GM21619 (cell line): ENCODE results near the gene NPC1L1.
"Not testable (repeated sequence)": the region's sequence is repeated elsewhere in the genome, so short reads cannot be mapped to it uniquely, and the experiment has no call there.

Experiments
- ATAC-seq: cut with Tn5 transposase; IDR thresholded peaks from one replicate; pipeline ENCODE4 v1.9.1; 2021; ENCODE audit not compliant: unreplicated experiment

NPC1L1 gene

GRCh38 chr7:44511236-44511635 is 29.9 kb downstream of the NPC1L1 start:
- no peak for ATAC-seq

DNA sequence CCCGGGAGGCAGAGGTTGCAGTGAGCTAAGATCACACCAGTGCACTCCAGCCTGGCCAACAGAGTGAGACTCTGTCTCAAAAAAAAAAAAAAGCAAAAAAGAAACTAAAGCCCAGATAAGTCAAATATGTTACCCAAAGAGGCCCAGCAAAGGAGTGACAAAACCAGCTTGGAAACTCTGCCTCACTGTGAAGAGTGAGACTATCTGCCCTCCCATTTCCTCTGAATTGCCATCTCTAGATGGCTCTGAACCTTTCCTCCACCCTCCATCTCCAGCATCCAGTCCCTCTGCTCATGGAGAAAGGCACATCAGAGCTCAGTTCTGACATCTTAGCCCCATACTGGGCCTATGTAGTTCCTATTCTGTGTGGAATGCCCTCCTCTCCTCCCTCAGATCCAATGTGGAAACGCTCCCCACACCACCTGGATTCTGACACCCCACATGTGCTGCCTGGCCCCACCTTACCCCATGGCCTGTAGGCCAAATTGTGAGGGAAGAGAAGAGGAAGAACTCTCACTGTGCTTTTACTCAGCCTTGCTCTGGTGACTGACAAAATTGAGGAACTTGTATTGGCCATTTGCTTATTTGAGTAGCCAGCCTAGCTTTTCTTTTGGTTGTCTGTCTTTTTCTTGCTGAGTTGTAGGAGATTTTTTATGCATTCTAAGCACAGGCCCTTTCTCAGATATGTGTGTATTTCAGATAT is 32.7 kb downstream of the NPC1L1 start:
- ATAC-seq: no peak

DNA sequence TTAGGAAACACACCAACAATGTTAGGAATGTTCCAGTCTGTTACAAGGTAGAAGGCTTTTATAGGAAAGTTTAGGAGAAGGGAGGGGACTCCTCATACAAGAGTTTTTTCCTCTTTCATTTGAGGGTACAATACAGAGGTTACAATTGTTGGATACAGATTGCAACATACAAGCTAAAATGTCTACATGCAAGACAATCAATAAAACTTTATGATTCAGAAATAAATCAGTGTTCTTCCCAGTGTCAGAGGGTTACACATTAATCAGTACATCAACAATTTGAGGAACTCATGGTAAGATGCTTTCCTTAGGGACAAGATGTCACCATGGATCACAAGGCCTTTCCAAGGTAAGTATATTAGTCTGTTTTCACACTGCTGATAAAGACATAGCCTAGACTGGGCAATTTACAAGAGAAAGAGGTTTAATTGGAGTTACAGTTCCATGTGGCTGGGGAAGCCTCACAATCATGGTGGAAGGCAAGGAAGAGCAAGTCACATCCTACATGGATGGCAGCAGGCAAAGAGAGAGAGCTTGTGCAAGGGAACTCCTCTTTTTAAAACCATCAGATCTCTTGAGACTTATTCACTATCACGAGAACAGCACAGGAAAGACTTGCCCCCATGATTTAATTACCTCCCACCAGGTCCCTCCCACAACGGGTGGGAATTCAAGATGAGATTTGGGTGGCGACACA is 34.4 kb downstream of the NPC1L1 start:
- ATAC-seq: not testable (repeated sequence)

DNA sequence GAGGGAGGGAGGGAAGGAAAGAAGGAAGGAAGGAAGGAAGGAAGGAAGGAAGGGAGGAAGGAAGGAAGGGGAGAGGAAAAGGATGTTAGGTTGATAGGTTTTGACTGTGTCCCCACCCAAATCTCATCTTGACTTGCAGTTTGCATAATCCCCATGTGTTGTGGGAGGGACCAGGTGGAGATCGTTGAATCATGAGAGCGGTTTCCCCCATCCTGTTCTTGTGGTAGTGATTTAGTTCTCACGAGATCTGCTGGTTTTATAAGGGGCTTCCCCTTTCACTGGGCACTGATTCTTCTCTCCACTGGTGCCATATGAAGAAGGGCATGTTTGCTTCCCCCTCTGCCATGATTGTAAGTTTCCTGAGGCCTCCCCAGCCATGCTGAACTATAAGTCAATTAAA is 35.5 kb downstream of the NPC1L1 start:
- no peak for ATAC-seq

- no peak for ATAC-seq
Observed at GRCh38 chr7:44498230-44498954, 42.7 kb downstream of the NPC1L1 start.

DNA sequence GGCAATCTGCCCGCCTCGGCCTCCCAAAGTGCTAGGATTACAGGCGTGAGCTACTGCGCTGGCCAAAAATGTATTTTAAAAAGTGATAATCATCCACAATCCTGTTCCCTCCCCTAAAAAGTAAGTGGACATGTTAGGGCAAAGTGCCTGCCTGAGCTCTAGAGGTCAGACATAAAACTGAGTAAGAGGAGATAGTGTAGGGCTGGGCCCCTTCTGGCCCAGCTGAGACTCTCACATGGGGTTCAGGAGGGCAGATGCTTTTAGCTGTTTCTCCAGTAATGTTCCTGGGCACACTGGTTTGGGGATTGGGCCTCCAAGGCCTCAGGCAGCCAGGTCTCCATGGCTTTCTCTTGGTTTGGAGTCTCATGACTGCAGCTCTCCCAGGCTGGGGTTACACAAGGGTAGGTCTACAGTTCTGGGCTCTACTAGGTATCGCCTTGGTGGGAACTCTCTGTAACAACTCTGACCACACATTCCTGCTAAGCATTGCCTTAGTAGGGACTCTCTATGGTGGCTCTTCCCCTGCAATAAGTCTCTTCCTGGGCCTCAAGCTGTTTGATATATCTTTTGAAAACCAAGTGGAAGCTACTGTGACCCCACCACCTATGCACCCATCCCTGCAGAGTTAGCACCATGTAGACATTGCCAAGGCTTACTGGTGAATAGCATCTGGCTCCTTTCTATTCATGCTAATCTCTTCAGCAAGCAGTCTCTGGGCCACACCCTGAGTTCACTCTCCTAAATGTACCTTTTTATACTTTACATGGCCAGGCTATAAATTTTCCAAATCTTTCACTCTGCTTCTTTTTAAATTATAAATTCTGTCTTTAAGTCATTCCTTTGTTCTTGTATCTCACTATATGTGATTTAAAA is 43.7 kb downstream of the NPC1L1 start:
- ATAC-seq: no peak

DNA sequence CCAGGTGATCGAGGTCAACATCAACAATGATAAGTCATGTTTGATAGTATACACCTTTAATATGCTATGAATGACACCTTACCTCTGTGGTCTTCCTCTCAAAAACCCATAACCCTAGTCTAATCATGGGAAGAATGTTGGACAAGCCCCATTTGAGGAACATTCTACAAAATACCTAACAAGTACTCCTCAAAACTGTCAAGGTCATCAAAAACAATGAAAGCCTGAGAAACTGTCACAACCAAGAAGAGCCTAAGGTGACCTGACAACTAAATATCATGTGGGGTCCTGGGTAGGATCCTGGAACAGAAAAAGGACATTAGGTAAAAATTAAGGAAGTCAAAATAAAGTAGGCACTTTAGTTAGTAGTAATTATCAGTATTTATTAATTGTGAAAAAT is 44.7 kb downstream of the NPC1L1 start:
- no peak for ATAC-seq

GRCh38 chr7:44494960-44495359 is 46.2 kb downstream of the NPC1L1 start:
- ATAC-seq: no peak

GRCh38 chr7:44491229-44491628 is 49.9 kb downstream of the NPC1L1 start:
- no peak for ATAC-seq

- peak; percentile 90 for ATAC-seq
Observed at GRCh38 chr7:44490351-44491200, 50.6 kb downstream of the NPC1L1 start, which contains the start of gene NUDCD3. NUDCD3 (minus strand) TSS chr7:44490658; CDS start chr7:44490600, 58 bp downstream.

DNA sequence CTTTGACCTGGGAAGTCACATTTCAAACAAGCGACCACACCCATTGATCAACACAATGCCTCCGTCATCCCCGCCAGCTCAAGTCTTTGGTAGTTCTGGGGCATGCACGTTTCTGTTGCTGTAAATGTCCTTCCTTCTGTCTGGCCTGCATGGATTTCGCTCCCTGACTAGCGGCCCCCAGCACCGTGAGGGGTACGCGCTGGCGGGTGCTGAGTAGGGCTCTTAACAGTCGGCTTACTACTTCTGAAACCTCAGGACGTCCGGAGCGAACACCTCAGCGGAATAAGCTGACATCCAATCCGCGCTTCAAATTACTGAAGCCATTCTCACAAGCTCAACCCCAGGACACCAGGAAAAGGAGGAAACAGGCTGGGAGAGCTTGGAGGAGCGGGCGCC is 51.2 kb downstream of the NPC1L1 start:
- ATAC-seq: peak; percentile 26

DNA sequence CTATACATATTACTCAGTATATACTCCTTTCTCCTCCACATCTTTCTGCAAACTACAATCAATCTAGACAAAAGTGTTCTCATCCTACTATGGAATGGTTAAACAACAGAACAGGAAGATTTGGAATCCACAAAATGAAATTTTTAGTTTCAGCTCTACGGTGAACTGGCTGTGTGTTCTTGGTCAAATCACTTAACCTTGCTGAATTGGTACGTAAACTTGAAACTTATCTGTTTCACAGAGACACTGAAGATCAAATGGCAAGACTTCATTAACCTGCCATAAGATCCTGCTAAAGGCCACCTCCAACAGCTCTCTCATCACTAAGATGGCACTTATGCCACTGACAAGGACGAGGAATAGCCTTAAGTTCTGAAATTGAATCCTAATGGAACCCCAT is 52.2 kb downstream of the NPC1L1 start:
- ATAC-seq: no peak

- ATAC-seq: no peak
Observed at GRCh38 chr7:44486693-44487092, 54.4 kb downstream of the NPC1L1 start.

- no peak for ATAC-seq
Observed at GRCh38 chr7:44486001-44486400, 55.1 kb downstream of the NPC1L1 start.

DNA sequence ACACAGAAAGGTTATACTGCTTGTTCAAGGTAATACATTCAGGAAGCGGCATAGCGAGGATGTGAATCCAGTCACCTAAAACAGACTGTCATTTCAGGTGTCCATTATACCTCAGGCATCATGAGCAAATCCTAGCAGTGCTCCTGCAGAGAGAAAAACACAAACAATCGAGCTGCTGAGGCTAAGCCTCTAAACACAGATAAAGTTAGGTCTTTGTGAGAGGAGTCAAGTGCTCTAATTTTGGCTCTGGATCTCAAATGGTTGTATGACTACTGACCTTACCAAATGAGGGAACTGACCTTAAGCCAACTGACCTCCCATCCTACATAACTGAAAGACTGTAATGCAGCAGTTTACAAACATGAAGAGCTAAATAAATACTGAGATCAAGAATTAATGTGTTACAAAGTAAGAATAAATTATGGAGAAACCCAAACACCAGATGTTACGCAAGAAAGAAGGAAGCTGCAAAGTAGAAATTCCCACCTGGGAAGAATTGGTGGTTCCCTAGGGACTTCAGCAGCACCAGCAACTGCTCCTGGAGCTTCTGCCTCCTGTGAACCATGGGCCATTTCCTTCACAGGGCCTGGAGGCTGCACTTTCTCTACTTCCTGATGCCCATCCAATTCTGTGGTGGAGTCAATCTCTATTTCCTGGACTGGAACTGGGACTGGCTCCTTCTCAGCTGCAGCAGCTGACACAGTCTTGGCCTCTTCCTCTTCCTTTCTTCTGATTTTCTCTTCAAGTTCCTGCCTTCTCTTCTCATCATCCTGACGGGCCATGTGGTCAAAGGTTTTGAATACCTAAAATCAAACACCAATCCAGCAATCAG is 56.4 kb downstream of the NPC1L1 start:
- ATAC-seq: no peak

- ATAC-seq: no peak
Observed at GRCh38 chr7:44482502-44483485, 58.3 kb downstream of the NPC1L1 start.

GRCh38 chr7:44477938-44478337 is 63.2 kb downstream of the NPC1L1 start:
- ATAC-seq: no peak
